ENCODE data around the gene XRCC3.

- no peak for TF ChIP-seq CTCF (IDR thresholded peaks at IDR 0.05)
- TF ChIP-seq POLR2A (IDR thresholded peaks at IDR 0.05), result no peak
Measured at GRCh38 chr14:103713304-103714062, 1.8 kb downstream of the XRCC3 start.
